IPS-18c (cell line): ENCODE results near the gene SPATS2L.

Experiments used
- H3K4me3 ChIP-seq: 2 replicates; pipeline ENCODE4 v1.7.0; 2013; ENCODE audit warnings: low read depth, mild to moderate bottlenecking, low read length, moderate library complexity; ENCODE audit not compliant: insufficient read depth
- H3K9me3 ChIP-seq: one replicate; pipeline ENCODE4 v1.6.1; 2013; ENCODE audit warnings: mild to moderate bottlenecking, low read length, moderate library complexity; ENCODE audit not compliant: control insufficient read depth, insufficient read depth

Gene SPATS2L

GRCh38 chr2:200377355-200378336 lies 71.2 kb downstream of the SPATS2L start:
- no peaks in the 10 kb centered on the region for H3K9me3 ChIP-seq
- H3K4me3 ChIP-seq, result no peak overlapping the region

- H3K4me3 ChIP-seq, result no peak overlapping the region
- no peaks in the 10 kb centered on the region for H3K9me3 ChIP-seq
These were observed 72.3 kb downstream of the SPATS2L start for GRCh38 chr2:200378652-200379290.

- Histone ChIP-seq H3K4me3 (no peak overlapping the region), H3K9me3 (no peaks in the 10 kb centered on the region)
These were observed 73.1 kb downstream of the SPATS2L start for GRCh38 chr2:200379481-200380090.

- no peak overlapping the region for H3K4me3 ChIP-seq
These were observed 73.6 kb downstream of the SPATS2L start for GRCh38 chr2:200380091-200380561.

GRCh38 chr2:200380833-200381542 lies 74.5 kb downstream of the SPATS2L start:
- H3K9me3 ChIP-seq, result no peaks in the 10 kb centered on the region
- no peak overlapping the region for H3K4me3 ChIP-seq

More at GRCh38 chr2:200380091-200380561, 73.6 kb downstream of the SPATS2L start:
- no peaks in the 10 kb centered on the region for H3K9me3 ChIP-seq

- Histone ChIP-seq H3K9me3 (no peaks in the 10 kb centered on the region), H3K4me3 (no peak overlapping the region)
These were observed 76.4 kb downstream of the SPATS2L start for GRCh38 chr2:200382874-200383273.

GRCh38 chr2:200383380-200384110 lies 77.1 kb downstream of the SPATS2L start:
- Histone ChIP-seq H3K9me3 (no peaks in the 10 kb centered on the region), H3K4me3 (no peak overlapping the region)

GRCh38 chr2:200385063-200385635 lies 78.7 kb downstream of the SPATS2L start:
- no peak overlapping the region for H3K4me3 ChIP-seq
- H3K9me3 ChIP-seq, result no peaks in the 10 kb centered on the region

- Histone ChIP-seq H3K9me3 (no peaks in the 10 kb centered on the region), H3K4me3 (no peak overlapping the region)
These were observed 86.7 kb downstream of the SPATS2L start for GRCh38 chr2:200393191-200393590.

GRCh38 chr2:200394045-200394444 lies 87.6 kb downstream of the SPATS2L start:
- no peaks in the 10 kb centered on the region for H3K9me3 ChIP-seq
- no peak overlapping the region for H3K4me3 ChIP-seq

- no peaks in the 10 kb centered on the region for H3K9me3 ChIP-seq
- H3K4me3 ChIP-seq, result no peak overlapping the region
These were observed 90.3 kb downstream of the SPATS2L start for GRCh38 chr2:200396781-200397242.

GRCh38 chr2:200397785-200398184 lies 91.3 kb downstream of the SPATS2L start:
- no peak overlapping the region for H3K4me3 ChIP-seq

GRCh38 chr2:200399046-200399445 lies 92.6 kb downstream of the SPATS2L start:
- Histone ChIP-seq H3K9me3 (no peaks in the 10 kb centered on the region), H3K4me3 (no peak overlapping the region)

More at GRCh38 chr2:200397785-200398184, 91.3 kb downstream of the SPATS2L start:
- no peaks in the 10 kb centered on the region for H3K9me3 ChIP-seq

- Histone ChIP-seq H3K9me3 (no peaks in the 10 kb centered on the region), H3K4me3 (no peak overlapping the region)
These were observed 93.1 kb downstream of the SPATS2L start for GRCh38 chr2:200399636-200400035.

GRCh38 chr2:200403814-200404213 lies 97.3 kb downstream of the SPATS2L start:
- no peak overlapping the region for H3K4me3 ChIP-seq

GRCh38 chr2:200404615-200405014 lies 98.1 kb downstream of the SPATS2L start:
- no peak overlapping the region for H3K4me3 ChIP-seq

More at GRCh38 chr2:200403814-200404213, 97.3 kb downstream of the SPATS2L start:
- H3K9me3 ChIP-seq, result no peaks in the 10 kb centered on the region

More at GRCh38 chr2:200404615-200405014, 98.1 kb downstream of the SPATS2L start:
- H3K9me3 ChIP-seq, result no peaks in the 10 kb centered on the region
